Measurements from ENCODE around the gene PYGM. TPM values are rescaled to one million over a fixed set of nuclear protein-coding genes. Genes with fewer than 3 reads are reported as not detected.
A peak's percentile ranks its signal among the peaks of the same experiment; 100 is the strongest.

The PYGM gene
- total and polyA plus RNA-seq, 2 experiments from 2014 or later, result 1.5 to 3.9 TPM

DNA sequence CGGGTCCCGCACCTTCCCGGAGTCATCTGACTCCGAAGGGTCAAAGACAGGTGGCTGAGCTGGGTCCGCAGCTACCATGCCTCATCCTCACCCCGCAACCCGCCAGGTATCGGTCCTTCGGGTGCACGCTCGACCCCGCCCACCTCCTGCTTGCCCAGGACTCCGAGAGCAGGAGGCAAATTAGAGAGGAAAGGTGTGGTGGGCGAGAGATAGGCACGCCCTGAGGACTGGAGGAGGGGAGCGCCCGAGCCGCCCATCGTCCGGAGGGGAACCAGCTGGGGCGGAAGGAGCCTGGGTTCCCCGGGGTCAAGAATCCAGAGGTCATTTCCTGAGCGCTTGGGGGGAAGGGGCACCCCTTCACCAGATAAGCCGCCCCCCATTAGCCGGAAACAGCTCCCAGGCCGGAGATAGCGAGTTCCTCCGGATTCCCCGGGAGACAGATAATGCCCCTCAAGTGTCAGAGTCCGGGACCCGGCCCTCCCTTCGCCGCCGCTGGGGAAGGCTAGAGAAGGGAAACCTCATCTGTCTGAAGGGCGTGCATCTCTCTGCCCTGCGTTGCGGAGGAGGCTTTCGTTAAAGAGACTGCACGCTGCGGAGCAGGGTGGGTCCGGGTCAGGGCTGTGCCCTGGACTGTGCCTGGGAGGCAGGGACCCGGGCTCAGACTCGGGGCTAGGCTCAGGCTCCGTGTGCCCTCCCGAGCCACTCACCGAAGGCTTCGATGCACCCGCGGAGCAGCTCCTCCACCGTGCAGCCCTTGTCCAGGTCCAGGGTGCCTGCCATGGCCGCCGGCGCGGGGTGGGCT is 17.5 kb downstream of the PYGM start:
- H3K36me3 Mint-ChIP-seq (ENCODE audit: low read depth), result peaks cover 29% of the 10 kb centered on the region
- no peaks in the 10 kb centered on the region; the same call in 2 of the 3 replicates for H3K9me3 Mint-ChIP-seq
- peaks cover 39% of the 10 kb centered on the region for H3K27me3 Mint-ChIP-seq (ENCODE audit: insufficient read depth, low read depth, poor library complexity)
- DNase-seq (ENCODE audit: low spot score) (peak; percentile 72), ATAC-seq (peak; percentile 2)
- Histone ChIP-seq H3F3A (replicated peaks; ENCODE audit: low read depth) (peaks cover 18% of the 10 kb centered on the region), H3K27me3 (ENCODE audit: insufficient read depth) (peaks cover 34% of the 10 kb centered on the region), H3K4me3 (peak overlapping the region; percentile 84), H3K79me2 (replicated peaks; ENCODE audit: insufficient read depth) (no peaks in the 10 kb centered on the region), H3K27ac (ENCODE audit: low read depth) (no peak overlapping the region), H3K4me2 (peak overlapping the region; percentile 92), H3K4me1 (ENCODE audit: insufficient read depth) (peaks cover 41% of the 10 kb centered on the region), H3K9me2 (ENCODE audit: insufficient read depth) (no peaks in the 10 kb centered on the region), H4K20me1 (replicated peaks; ENCODE audit: insufficient read depth) (no peaks in the 10 kb centered on the region), H3K36me3 (ENCODE audit: insufficient read depth) (no peaks in the 10 kb centered on the region), H2AFZ (peak overlapping the region; percentile 43)
- peak overlapping the region; percentile 74 for H3K4me3 Mint-ChIP-seq
- TF ChIP-seq POLR2AphosphoS5 (IDR thresholded peaks at IDR 0.05; ENCODE audit: low read depth) (no peak), ETS1 (IDR thresholded peaks at IDR 0.05) (0 out of 2 replicates have a peak, but pooled peaks have one; percentile 41)
- H3K27ac Mint-ChIP-seq, result no peak overlapping the region
- H3K4me1 Mint-ChIP-seq, result peaks cover 37% of the 10 kb centered on the region

GRCh38 chr11:64741375-64742086 is 18.2 kb downstream of the PYGM start:
- H4K20me1 ChIP-seq (replicated peaks; ENCODE audit: insufficient read depth), result no peaks in the 10 kb centered on the region
- ATAC-seq (peak; percentile 0; the same call in 2 of the 3 replicates), DNase-seq (ENCODE audit: low spot score) (peak; percentile 64)
- H3K4me1 ChIP-seq (ENCODE audit: insufficient read depth), result peaks cover 41% of the 10 kb centered on the region
- no peak overlapping the region for H3K27ac Mint-ChIP-seq
- peaks cover 37% of the 10 kb centered on the region for H3K4me1 Mint-ChIP-seq
- H3K4me3 Mint-ChIP-seq, result peak overlapping the region; percentile 74
- peaks cover 36% of the 10 kb centered on the region for H3K36me3 Mint-ChIP-seq (ENCODE audit: low read depth)
- no peaks in the 10 kb centered on the region for H3K9me2 ChIP-seq (ENCODE audit: insufficient read depth)
- H3K36me3 ChIP-seq (ENCODE audit: insufficient read depth), result no peaks in the 10 kb centered on the region
- H3F3A ChIP-seq (replicated peaks; ENCODE audit: low read depth), result peaks cover 14% of the 10 kb centered on the region
- peak overlapping the region; percentile 84 for H3K4me3 ChIP-seq
- H2AFZ ChIP-seq, result peak overlapping the region; percentile 43; the same call in 1 of the 2 replicates
- peak overlapping the region; percentile 92 for H3K4me2 ChIP-seq
- peaks cover 42% of the 10 kb centered on the region for H3K27me3 Mint-ChIP-seq (ENCODE audit: insufficient read depth, low read depth, poor library complexity)
- peaks cover 34% of the 10 kb centered on the region for H3K27me3 ChIP-seq (ENCODE audit: insufficient read depth)
- H3K27ac ChIP-seq (ENCODE audit: low read depth), result no peak overlapping the region
- no peaks in the 10 kb centered on the region for H3K79me2 ChIP-seq (replicated peaks; ENCODE audit: insufficient read depth)
- H3K9me3 Mint-ChIP-seq, result no peaks in the 10 kb centered on the region; the same call in 2 of the 3 replicates
- TF ChIP-seq ZNF331 (CRISPR knock-in tag; IDR thresholded peaks at IDR 0.05; ENCODE audit: low read depth) (no peak), CTCF (conservative IDR thresholded peaks at IDR 0.05; ENCODE audit: low read depth in 2 of 2) (no peak), NANOG (IDR thresholded peaks at IDR 0.05; ENCODE audit: borderline replicate concordance) (no peak), ZNF114 (CRISPR knock-in tag; IDR thresholded peaks at IDR 0.05) (no peak), REST (IDR thresholded peaks at IDR 0.05; ENCODE audit: unreplicated experiment) (no peak)

Measured in GM23338 (cell line).